OCI-LY1 (cell line): ENCODE results near the gene ERAP2.

ENCODE experiments used
- CTCF ChIP-seq: fragments of 200-600 bp; sonication (generic), shearing (Covaris generic); IDR thresholded peaks from 2 replicates; pipeline ENCODE4 v1.5.1; 2017; ENCODE audit warnings: mild to moderate bottlenecking, antibody characterized with exemption, low read length, moderate library complexity, mixed read lengths
- EZH2 ChIP-seq: fragments of 200-600 bp; sonication (generic), shearing (Covaris generic); IDR thresholded peaks from 2 replicates; pipeline ENCODE4 v1.8.0; 2017; ENCODE audit warnings: borderline replicate concordance, mixed run types, mild to moderate bottlenecking, antibody characterized with exemption, low read length, moderate library complexity, mixed read lengths

GRCh38 chr5:96963267-96963666, 87.0 kb downstream of the ERAP2 start:
- TF ChIP-seq CTCF (no peak), EZH2 (no peak)
